GM18507 (cell line): Measurements from ENCODE around the gene TPP1.

Experiments used
- DNase-seq: peaks from one replicate; pipeline ENCODE4 v3.0.0; 2011; ENCODE audit warnings: low read depth; ENCODE audit not compliant: insufficient read length; ENCODE audit errors: extremely low spot score
- FAIRE-seq: peaks from 2 replicates; lab custom pipeline; 2011; peaks lifted over from hg19 to GRCh38; lab: Jason Lieb, UNC

The TPP1 gene

DNA sequence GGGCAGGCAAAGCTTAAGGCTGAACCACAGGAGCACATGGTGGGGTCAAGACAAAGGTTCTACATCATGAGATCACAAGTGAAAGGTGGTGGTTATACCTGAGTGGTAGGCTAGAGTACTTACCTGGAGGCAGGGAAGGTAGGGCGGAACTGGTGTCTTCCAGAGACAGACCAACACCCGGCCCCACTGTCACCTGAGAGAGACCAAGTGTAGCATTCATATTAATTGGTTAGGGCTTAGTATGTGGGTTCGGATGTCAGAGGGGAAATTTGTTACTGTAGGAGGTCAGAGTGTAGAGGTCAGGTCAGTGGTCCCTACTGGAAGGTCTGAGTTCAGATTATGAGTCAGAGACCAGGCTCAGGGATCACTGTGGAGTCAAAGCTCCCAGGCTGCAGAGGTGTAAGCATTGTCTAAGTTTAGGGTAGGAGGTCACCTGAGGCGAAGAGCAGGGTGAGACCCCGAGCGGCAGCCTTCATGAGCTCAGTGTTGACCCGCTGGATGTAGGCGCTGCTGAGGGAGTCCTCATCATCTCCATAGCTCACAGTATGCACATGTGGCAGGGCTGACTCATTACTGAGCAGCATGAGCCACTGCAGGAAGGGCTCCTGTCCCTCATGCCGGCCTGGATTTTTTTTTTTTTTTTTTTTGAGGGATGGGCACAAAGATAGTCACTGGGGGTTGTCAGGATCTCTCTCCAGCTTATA lies 3.2 kb downstream of the TPP1 start:
- no peak for DNase-seq
- no peak for FAIRE-seq

GRCh38 chr11:6615046-6615445 lies 4.2 kb downstream of the TPP1 start:
- FAIRE-seq = no peak
- no peak for DNase-seq

DNA sequence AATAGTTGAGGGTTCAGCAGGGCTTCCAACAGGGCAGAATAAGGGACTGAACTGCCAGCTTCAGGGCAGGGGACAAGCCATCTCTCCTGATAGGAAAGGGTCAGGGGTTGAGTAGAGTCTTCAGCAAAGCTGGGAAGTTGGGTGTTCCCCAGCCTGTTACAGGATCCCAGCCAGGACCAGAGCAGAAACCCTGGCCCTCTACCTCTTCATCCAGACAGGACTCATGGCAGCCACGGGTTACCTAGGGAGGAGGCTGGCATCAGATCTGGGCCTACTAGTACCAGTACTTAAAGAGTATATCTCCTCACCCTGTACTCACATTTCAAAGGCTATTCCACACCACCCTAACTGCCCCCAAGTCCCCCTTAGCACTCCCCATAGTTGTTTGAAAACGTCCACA lies 4.8 kb downstream of the TPP1 start:
- DNase-seq (no peak), FAIRE-seq (no peak)

DNA sequence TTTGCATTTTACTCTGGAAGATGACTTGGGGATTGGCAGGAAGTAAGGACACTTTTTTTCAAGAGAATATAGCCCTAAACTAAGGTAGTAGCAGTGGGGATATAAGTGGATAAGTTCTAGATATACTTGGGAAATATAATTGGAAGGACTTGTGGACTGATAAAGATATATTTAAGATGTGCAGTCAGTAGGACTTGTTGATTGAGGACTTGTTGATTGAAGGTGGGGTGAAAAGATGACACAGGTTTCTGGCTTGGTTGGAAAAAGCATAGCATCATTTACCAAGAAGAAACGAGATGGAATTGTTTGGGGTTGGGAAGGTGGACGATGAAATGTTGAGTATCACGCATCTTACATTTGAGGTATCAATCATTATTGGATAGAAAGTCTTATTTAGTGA lies 5.7 kb downstream of the TPP1 start:
- no peak for FAIRE-seq
- no peak for DNase-seq

GRCh38 chr11:6612213-6613041 lies 6.8 kb downstream of the TPP1 start, which contains the start of gene TAF10:
TAF10 (minus strand) TSS chr11:6612216; CDS start chr11:6612189, 27 bp downstream.
- DNase-seq (peak; percentile 77), FAIRE-seq (peak; percentile 96)

DNA sequence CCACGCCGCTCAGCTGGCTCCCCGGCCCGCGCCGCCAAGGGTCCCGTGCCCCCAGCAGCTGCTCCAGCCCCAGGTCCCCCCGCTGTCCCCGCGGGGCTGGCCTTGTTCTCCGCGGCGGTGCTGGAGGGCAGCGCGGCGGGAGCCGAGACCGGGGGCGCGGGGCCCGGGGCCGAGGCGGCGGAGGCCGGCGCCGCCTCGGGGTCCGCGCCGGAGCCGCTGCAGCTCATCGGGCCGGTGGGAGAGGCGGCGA lies 7.3 kb downstream of the TPP1 start:
- FAIRE-seq (no peak), DNase-seq (no peak)

DNA sequence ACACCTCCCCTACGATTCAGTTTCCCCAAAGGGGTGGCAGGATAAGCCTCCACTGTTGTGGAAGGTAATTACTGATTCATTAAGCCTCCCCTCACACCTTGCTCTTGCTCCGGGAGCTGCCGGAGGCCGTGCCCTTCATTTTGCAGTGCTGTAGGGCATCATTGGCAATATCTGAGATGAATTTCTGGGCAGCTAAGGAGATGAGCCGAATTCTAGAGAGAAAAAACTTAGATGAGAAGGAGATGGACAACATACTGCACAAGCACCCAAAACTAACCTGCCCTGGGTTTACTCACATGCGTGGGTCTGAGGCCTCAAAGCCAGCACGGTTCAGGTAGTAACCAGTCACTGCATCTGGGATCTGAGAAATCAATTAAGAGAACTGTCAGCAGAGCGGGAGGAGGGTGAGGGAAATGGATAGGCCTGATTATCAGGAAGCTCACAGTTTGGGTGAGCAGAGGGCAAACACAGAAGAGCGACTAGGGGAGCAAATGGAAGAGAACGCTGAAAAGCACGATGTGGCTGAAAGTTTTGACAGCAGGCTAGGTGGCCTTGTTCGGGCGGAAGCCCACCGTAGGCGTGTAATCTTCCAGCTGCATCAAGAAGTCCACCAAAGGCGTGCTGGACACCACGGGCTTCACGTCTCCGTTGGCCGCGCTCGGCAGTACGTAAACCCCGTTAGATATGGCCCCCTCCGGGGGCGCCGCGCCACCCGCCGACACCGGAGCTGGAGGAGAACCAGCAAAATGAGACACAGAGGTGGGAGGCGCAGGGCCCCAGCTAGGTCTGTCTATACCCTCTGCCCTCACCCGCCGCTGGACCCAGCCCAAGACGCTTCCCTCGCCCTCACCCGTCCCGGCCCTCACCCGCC lies 7.9 kb downstream of the TPP1 start:
- no peak for DNase-seq
- FAIRE-seq = no peak

GRCh38 chr11:6610591-6610990 lies 8.6 kb downstream of the TPP1 start:
- FAIRE-seq (no peak), DNase-seq (no peak)

DNA sequence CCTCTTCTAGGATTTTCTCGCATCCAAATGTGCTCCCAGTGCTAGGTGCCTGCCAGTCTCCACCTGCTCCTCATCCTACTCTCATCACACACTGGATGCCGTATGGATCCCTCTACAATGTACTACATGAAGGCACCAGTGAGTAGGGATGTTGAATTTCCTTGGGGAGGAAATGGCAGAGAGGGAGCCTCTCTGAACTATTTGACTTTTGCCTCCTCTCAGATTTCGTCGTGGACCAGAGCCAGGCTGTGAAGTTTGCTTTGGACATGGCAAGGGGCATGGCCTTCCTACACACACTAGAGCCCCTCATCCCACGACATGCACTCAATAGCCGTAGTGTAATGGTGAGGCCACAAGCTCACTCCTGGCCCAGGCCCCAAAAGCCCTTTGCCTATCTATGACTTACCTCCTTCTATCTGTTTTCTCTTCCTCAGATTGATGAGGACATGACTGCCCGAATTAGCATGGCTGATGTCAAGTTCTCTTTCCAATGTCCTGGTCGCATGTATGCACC lies 9.7 kb downstream of the TPP1 start:
- FAIRE-seq (no peak), DNase-seq (no peak)

- DNase-seq (no peak), FAIRE-seq (no peak)
Observed at GRCh38 chr11:6608726-6609501, 10.3 kb downstream of the TPP1 start.

DNA sequence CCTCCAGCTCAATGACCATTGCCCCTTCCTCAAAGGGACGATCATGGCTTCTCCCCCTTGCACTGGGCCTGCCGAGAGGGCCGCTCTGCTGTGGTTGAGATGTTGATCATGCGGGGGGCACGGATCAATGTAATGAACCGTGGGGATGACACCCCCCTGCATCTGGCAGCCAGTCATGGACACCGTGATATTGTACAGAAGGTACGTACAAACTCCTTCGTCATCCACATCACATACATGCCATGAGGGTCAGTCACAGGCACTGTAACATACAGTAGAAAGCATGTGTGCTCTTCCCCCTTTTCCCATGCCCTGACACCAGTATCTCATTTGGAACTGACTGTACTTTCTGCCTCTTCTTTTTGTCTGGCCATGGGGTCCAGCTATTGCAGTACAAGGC lies 11.2 kb downstream of the TPP1 start:
- FAIRE-seq (no peak), DNase-seq (no peak)

DNA sequence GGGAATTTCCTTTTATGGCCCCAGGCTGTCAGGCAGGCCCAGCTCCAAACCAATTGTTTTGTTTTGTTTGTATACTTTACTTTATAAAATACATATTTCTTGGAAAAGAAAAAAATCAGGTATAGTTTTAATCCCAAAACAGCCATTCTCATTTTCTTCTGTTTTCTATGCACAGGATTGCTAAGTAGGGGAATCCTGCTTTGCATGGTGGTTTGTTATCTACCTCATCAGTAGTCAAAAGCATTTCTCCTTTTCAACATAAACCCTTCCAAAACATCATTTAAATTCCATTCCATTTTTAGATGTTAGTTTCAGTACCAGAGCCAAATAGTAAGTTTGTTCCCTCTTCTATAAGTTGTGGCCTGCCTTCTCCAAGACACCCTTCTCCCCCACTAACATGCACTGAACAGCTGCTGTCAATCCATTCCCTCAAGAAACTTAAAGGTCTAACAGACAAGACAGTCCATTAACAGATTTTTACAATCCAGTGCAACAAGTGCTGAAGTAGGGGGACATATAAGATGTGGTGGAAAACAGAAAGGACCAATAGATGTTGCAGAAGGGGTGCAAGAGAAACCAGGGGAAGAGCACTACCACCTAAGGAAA lies 11.9 kb downstream of the TPP1 start:
- FAIRE-seq (no peak), DNase-seq (no peak)

GRCh38 chr11:6606471-6607189 lies 12.6 kb downstream of the TPP1 start:
- FAIRE-seq (peak; percentile 88), DNase-seq (peak; percentile 69)

DNA sequence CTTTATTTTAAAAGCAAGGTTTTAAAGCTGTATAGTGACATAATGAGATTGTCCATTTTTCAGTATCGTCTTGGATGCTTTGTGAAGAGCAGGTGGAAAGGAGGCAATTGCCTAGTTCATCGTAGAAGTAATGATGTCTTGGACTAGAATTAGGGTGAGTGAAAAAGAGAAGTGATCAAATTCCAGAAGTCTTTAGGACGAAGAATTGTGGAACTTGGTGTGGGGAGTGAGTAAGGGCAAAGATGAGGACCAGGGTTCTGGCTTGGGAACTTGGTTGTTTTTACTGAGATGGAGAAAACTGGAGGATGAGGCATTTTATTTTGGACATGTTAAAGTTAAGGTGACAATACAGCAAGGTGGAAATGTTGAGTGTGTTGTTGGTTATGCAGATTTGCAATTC lies 14.4 kb downstream of the TPP1 start:
- DNase-seq = no peak
- no peak for FAIRE-seq

DNA sequence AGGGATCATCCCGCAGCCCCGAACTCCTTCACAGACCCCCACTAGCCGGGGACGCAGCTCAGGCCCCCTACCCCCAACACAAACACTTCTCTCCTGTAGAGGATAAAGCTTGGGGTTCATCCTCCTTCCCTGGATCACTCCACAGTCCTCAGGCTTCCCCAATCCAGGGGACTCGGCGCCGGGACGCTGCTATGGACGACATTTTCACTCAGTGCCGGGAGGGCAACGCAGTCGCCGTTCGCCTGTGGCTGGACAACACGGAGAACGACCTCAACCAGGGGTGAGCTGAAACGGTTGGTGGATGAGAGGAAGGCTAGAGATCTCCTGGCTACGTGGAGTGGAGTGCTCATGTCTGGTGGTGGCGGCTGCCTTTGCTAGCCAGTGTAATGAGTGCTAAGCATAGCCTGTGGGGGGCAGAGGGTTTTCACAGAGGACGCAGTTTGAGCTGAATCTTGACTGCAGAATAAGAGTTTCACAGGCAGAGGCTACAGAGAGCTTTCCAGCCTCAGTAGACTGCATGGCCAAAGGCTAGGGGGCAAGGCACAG lies 15.1 kb downstream of the TPP1 start:
- FAIRE-seq (peak; percentile 52), DNase-seq (no peak)

GRCh38 chr11:6603287-6604080 lies 15.7 kb downstream of the TPP1 start, which contains the start of the genes ILK and RRP8:
ILK (plus strand) TSS chr11:6603774; CDS start chr11:6604272, 498 bp downstream.
RRP8 (minus strand) TSS chr11:6603616; CDS start chr11:6603502, 114 bp downstream.
- DNase-seq = peak; percentile 79
- peak; percentile 83 for FAIRE-seq
